ENCODE data around the gene SLC13A3. TPM values are rescaled to one million over a fixed set of nuclear protein-coding genes. Genes with fewer than 3 reads are reported as not detected.

SLC13A3 gene
- total RNA-seq, 1 experiment from 2014 or later: not detected

GRCh38 chr20:46563860-46564221 is 87.4 kb downstream of the SLC13A3 start:
- H3K27me3 Mint-ChIP-seq (ENCODE audit: unreplicated experiment): no peaks in the 10 kb centered on the region
- no peak overlapping the region for H3K27ac Mint-ChIP-seq (ENCODE audit: unreplicated experiment)
- DNase-seq: no peak
- no peaks in the 10 kb centered on the region for H3K9me3 Mint-ChIP-seq (ENCODE audit: low read depth, unreplicated experiment)
- no peaks in the 10 kb centered on the region for H3K36me3 Mint-ChIP-seq (ENCODE audit: insufficient read depth, unreplicated experiment)
- CTCF ChIA-PET: no interaction called here
- H3K4me1 Mint-ChIP-seq (ENCODE audit: low read depth, unreplicated experiment): peaks cover 17% of the 10 kb centered on the region
- intact Hi-C loops (cut with micrococcal nuclease; ENCODE audit: unreplicated experiment): no loop called here
- BruUV-seq (replicated peaks): no TSS peak
- TF ChIP-seq CTCF (IDR thresholded peaks at IDR 0.05; ENCODE audit: unreplicated experiment): no peak
- no peak overlapping the region for H3K4me3 Mint-ChIP-seq (ENCODE audit: low read depth, unreplicated experiment)

GRCh38 chr20:46563170-46563859 is 87.9 kb downstream of the SLC13A3 start:
- peaks cover 13% of the 10 kb centered on the region for H3K4me1 Mint-ChIP-seq (ENCODE audit: low read depth, unreplicated experiment)
- intact Hi-C loops (cut with micrococcal nuclease; ENCODE audit: unreplicated experiment): no loop called here
- no peaks in the 10 kb centered on the region for H3K9me3 Mint-ChIP-seq (ENCODE audit: low read depth, unreplicated experiment)
- TF ChIP-seq CTCF (IDR thresholded peaks at IDR 0.05; ENCODE audit: unreplicated experiment): no peak
- no peak for DNase-seq
- H3K27me3 Mint-ChIP-seq (ENCODE audit: unreplicated experiment): no peaks in the 10 kb centered on the region
- CTCF ChIA-PET: interaction anchor here (0.8 to 1.0 kb wide), 3 partner anchors 68 to 139 kb away, joined by 3 read pairs; partner anchors contain the start of gene TP53RK
- no TSS peak for BruUV-seq (replicated peaks)
- H3K36me3 Mint-ChIP-seq (ENCODE audit: insufficient read depth, unreplicated experiment): no peaks in the 10 kb centered on the region
- no peak overlapping the region for H3K27ac Mint-ChIP-seq (ENCODE audit: unreplicated experiment)
- H3K4me3 Mint-ChIP-seq (ENCODE audit: low read depth, unreplicated experiment): no peak overlapping the region

- BruUV-seq (replicated peaks): no TSS peak
- H3K4me3 Mint-ChIP-seq (ENCODE audit: low read depth, unreplicated experiment): no peak overlapping the region
- peaks cover 9% of the 10 kb centered on the region for H3K4me1 Mint-ChIP-seq (ENCODE audit: low read depth, unreplicated experiment)
- H3K27ac Mint-ChIP-seq (ENCODE audit: unreplicated experiment): no peak overlapping the region
- peak; percentile 94 for TF ChIP-seq CTCF (IDR thresholded peaks at IDR 0.05; ENCODE audit: unreplicated experiment)
- no peaks in the 10 kb centered on the region for H3K36me3 Mint-ChIP-seq (ENCODE audit: insufficient read depth, unreplicated experiment)
- CTCF ChIA-PET: interaction anchor here (0.5 to 1.8 kb wide), 6 partner anchors 13 to 140 kb away, joined by 3 to 6 read pairs (median 3); partner anchors contain the start of gene TP53RK
- DNase-seq: peak; percentile 87
- intact Hi-C loops (cut with micrococcal nuclease; ENCODE audit: unreplicated experiment): no loop called here
- H3K9me3 Mint-ChIP-seq (ENCODE audit: low read depth, unreplicated experiment): no peaks in the 10 kb centered on the region
- peaks cover under 1% of the 10 kb centered on the region for H3K27me3 Mint-ChIP-seq (ENCODE audit: unreplicated experiment)
These were observed 88.7 kb downstream of the SLC13A3 start for GRCh38 chr20:46562373-46563169.

- BruUV-seq (replicated peaks): no TSS peak
- H3K27ac Mint-ChIP-seq (ENCODE audit: unreplicated experiment): no peak overlapping the region
- H3K27me3 Mint-ChIP-seq (ENCODE audit: unreplicated experiment): peaks cover 7% of the 10 kb centered on the region
- H3K4me3 Mint-ChIP-seq (ENCODE audit: low read depth, unreplicated experiment): no peak overlapping the region
- TF ChIP-seq CTCF (IDR thresholded peaks at IDR 0.05; ENCODE audit: unreplicated experiment): no peak
- no peak for DNase-seq
- H3K4me1 Mint-ChIP-seq (ENCODE audit: low read depth, unreplicated experiment): peaks cover 6% of the 10 kb centered on the region
- intact Hi-C loops (cut with micrococcal nuclease; ENCODE audit: unreplicated experiment): no loop called here
- no peaks in the 10 kb centered on the region for H3K9me3 Mint-ChIP-seq (ENCODE audit: low read depth, unreplicated experiment)
- no peaks in the 10 kb centered on the region for H3K36me3 Mint-ChIP-seq (ENCODE audit: insufficient read depth, unreplicated experiment)
- CTCF ChIA-PET: interaction anchor here (0.5 to 1.8 kb wide), 4 partner anchors 12 to 118 kb away, joined by 3 to 6 read pairs (median 4); no protein-coding TSS in a partner anchor
These were observed 89.3 kb downstream of the SLC13A3 start for GRCh38 chr20:46562009-46562372.
